HepG2 (cell line): ENCODE measurements around the gene CSNK1D. TPM values are rescaled to one million over a fixed set of nuclear protein-coding genes. Genes with fewer than 3 reads are reported as not detected.

ENCODE experiments used
- ATAC-seq: fragments of 200-7000 bp; cut with Tn5 transposase; 3 replicates; pipeline ENCODE4 v1.9.1; 2020; ENCODE audit warnings: mild to moderate bottlenecking, moderate library complexity
- BruUV-seq: library from RNA; stranded (reverse); fragments of 400-500 nt; replicated peaks from 2 replicates; lab custom pipeline; 2021; lab: Mats Ljungman, UMichigan
- CTCF ChIA-PET: fragments of 300-600 bp; formaldehyde crosslinking; extraction: SDS; loops from one replicate; lab custom pipeline; 2021; ENCODE audit warnings: low total read pairs, inconsistent platforms, low intra/inter-chr PET ratio; lab: Yijun Ruan, JAX
- POLR2A ChIA-PET: fragments of 350-600 bp; sonication (Branson Sonifier 250); formaldehyde crosslinking; loops from one replicate; lab custom pipeline; 2020; ENCODE audit warnings: antibody characterized with exemption, inconsistent platforms; lab: Yijun Ruan, JAX
- DNase-seq: peaks from one replicate; pipeline ENCODE4 v3.0.0-alpha.2; 2015; ENCODE audit warnings: low spot score
- FAIRE-seq: peaks from 3 replicates; lab custom pipeline; 2011; peaks lifted over from hg19 to GRCh38; lab: Jason Lieb, UNC
- H2AFZ ChIP-seq: one replicate; pipeline ENCODE4 v1.6.1; 2011; ENCODE audit warnings: low read length, inconsistent platforms
- H3K27ac ChIP-seq: fragments of 300-600 bp; 3 replicates; pipeline ENCODE4 v1.8.0; 2011; ENCODE audit warnings: mixed run types, mild to moderate bottlenecking, mixed read lengths, low read length, inconsistent platforms; ENCODE audit not compliant: insufficient read depth; ENCODE audit errors: extremely low read length
- H3K27me3 ChIP-seq, 2 experiments: fragments of 200-600 bp in 1 of 2; 2 replicates in 1 of 2; 3 replicates in 1 of 2; pipeline versions ENCODE4 v1.6.0 to v1.8.0; 2011; ENCODE audit warnings: low read length in 2 of 2, mild to moderate bottlenecking in 2 of 2, moderate library complexity in 2 of 2, inconsistent platforms in 1 of 2; ENCODE audit not compliant: insufficient read depth in 2 of 2, control insufficient read depth in 1 of 2
- H3K36me3 ChIP-seq, 2 experiments: fragments of 200-600 bp in 1 of 2; replicated peaks in 1 of 2; 2 replicates in 1 of 2; 3 replicates in 1 of 2; pipeline versions ENCODE4 v1.5.1 to v1.8.0; 2011; ENCODE audit warnings: low read length in 2 of 2, inconsistent platforms in 1 of 2; ENCODE audit not compliant: insufficient read depth in 2 of 2, control insufficient read depth in 1 of 2
- H3K4me1 ChIP-seq: 2 replicates; pipeline ENCODE4 v1.5.1; 2012; ENCODE audit warnings: low read length, inconsistent platforms; ENCODE audit not compliant: insufficient read depth
- H3K4me2 ChIP-seq: 2 replicates; pipeline ENCODE4 v1.6.0; 2011; ENCODE audit warnings: low read depth, low read length, inconsistent platforms
- H3K4me3 ChIP-seq, 3 experiments: fragments of 200-600 bp in 1 of 3; sonication (generic), shearing (Covaris generic) in 1 of 3; replicated peaks in 1 of 3; 2 replicates each; pipeline ENCODE4 v1.5.1; 2011 to 2016; ENCODE audit warnings: low read length in 3 of 3, inconsistent platforms in 2 of 3, low read depth in 2 of 3, mild to moderate bottlenecking in 2 of 3, control low read depth in 1 of 3, mixed read lengths in 1 of 3; ENCODE audit not compliant: insufficient read depth in 1 of 3
- H3K79me2 ChIP-seq: one replicate; pipeline ENCODE4 v1.6.1; 2011; ENCODE audit warnings: low read length, inconsistent platforms; ENCODE audit not compliant: insufficient read depth
- H3K9ac ChIP-seq: 2 replicates; pipeline ENCODE4 v1.6.0; 2011; ENCODE audit warnings: mild to moderate bottlenecking, low read depth, low read length, inconsistent platforms; ENCODE audit not compliant: insufficient read depth
- H3K9me3 ChIP-seq: 2 replicates; pipeline ENCODE4 v1.5.1; 2012; ENCODE audit warnings: mild to moderate bottlenecking, low read length
- H4K20me1 ChIP-seq: 2 replicates; pipeline ENCODE4 v1.6.0; 2011; ENCODE audit warnings: inconsistent platforms, mild to moderate bottlenecking, low read length, moderate library complexity; ENCODE audit not compliant: insufficient read depth
- AHR ChIP-seq: IDR thresholded peaks from 2 replicates; pipeline ENCODE4 v1.6.1; 2018; ENCODE audit warnings: missing genetic modification reagents, missing compliant biosample characterization
- CBX5 ChIP-seq: sonication (generic); formaldehyde crosslinking; IDR thresholded peaks from 2 replicates; pipeline ENCODE4 v1.4.0; 2020; ENCODE audit warnings: missing genetic modification reagents, borderline replicate concordance
- DNMT3B ChIP-seq: conservative IDR thresholded peaks from 2 replicates; pipeline ENCODE4 v1.6.1; 2016; ENCODE audit warnings: missing biosample characterization, control low read depth
- DR1 ChIP-seq: sonication (generic); formaldehyde crosslinking; IDR thresholded peaks from 2 replicates; pipeline ENCODE4 v1.8.0; 2021; ENCODE audit warnings: mild to moderate bottlenecking, missing genetic modification reagents, inconsistent platforms
- EZH2 ChIP-seq: conservative IDR thresholded peaks from 2 replicates; pipeline ENCODE4 v1.6.1; 2012; ENCODE audit warnings: mild to moderate bottlenecking, low read depth, low read length, moderate library complexity
- FOXP1 ChIP-seq, 2 experiments: fragments of 450-650 bp in 1 of 2; IDR thresholded peaks; 2 replicates each; pipeline ENCODE4 v1.6.1; 2017 to 2018; ENCODE audit warnings: antibody characterized with exemption in 1 of 2
- HNF4G ChIP-seq, 2 experiments: sonication (generic) in 1 of 2; formaldehyde crosslinking in 1 of 2; IDR thresholded peaks; 2 replicates each; pipeline versions ENCODE4 v1.4.0 to v1.6.1; 2011 to 2020; ENCODE audit warnings: borderline replicate concordance in 2 of 2, low read depth in 2 of 2, mild to moderate bottlenecking in 2 of 2, low read length in 1 of 2, missing genetic modification reagents in 1 of 2, moderate library complexity in 1 of 2
- KDM4B ChIP-seq: sonication (generic); formaldehyde crosslinking; IDR thresholded peaks from 2 replicates; pipeline ENCODE4 v1.4.0; 2020; ENCODE audit warnings: missing genetic modification reagents
- KDM6A ChIP-seq: IDR thresholded peaks from 2 replicates; pipeline ENCODE4 v1.6.1; 2016; ENCODE audit warnings: low read depth
- MEIS2 ChIP-seq: sonication (generic); formaldehyde crosslinking; IDR thresholded peaks from 2 replicates; pipeline ENCODE4 v1.9.0; 2021; ENCODE audit warnings: mild to moderate bottlenecking, missing genetic modification reagents
- MXI1 ChIP-seq: IDR thresholded peaks from 3 replicates; pipeline ENCODE4 v1.6.1; 2012; ENCODE audit warnings: low read depth, low read length, inconsistent platforms, borderline replicate concordance
- PLRG1 ChIP-seq: fragments of 450-650 bp; conservative IDR thresholded peaks from 2 replicates; pipeline ENCODE4 v1.6.1; 2016
- WIZ ChIP-seq: sonication (generic); formaldehyde crosslinking; IDR thresholded peaks from 2 replicates; pipeline ENCODE4 v1.5.1; 2020; ENCODE audit warnings: mild to moderate bottlenecking, missing genetic modification reagents
- ZC3H4 ChIP-seq: sonication (generic); formaldehyde crosslinking; IDR thresholded peaks from 2 replicates; pipeline ENCODE4 v1.4.0; 2020; ENCODE audit warnings: missing genetic modification reagents, borderline replicate concordance
- ZNF24 ChIP-seq: fragments of 450-650 bp; IDR thresholded peaks from 2 replicates; pipeline ENCODE4 v1.6.1; 2017; ENCODE audit warnings: antibody characterized with exemption, mild to moderate bottlenecking
- ZNF431 ChIP-seq: sonication (generic); formaldehyde crosslinking; IDR thresholded peaks from 2 replicates; pipeline ENCODE4 v1.9.0; 2022; ENCODE audit warnings: missing genetic modification reagents, low read depth, mild to moderate bottlenecking, borderline replicate concordance
- ZNF468 ChIP-seq: sonication (generic); formaldehyde crosslinking; IDR thresholded peaks from 2 replicates; pipeline ENCODE4 v1.8.0; 2022; ENCODE audit warnings: mild to moderate bottlenecking, moderate library complexity, missing genetic modification reagents
- ZNF614 ChIP-seq: IDR thresholded peaks from 2 replicates; pipeline ENCODE4 v1.6.1; 2018; ENCODE audit warnings: missing biosample characterization, missing genetic modification reagents, inconsistent platforms, borderline replicate concordance
- ZNF713 ChIP-seq: sonication (generic); formaldehyde crosslinking; IDR thresholded peaks from 2 replicates; pipeline ENCODE4 v1.4.0; 2020; ENCODE audit warnings: mild to moderate bottlenecking, missing genetic modification reagents
- WGBS: methylation state at CpG from one replicate; pipeline ENCODE4 v1.1.6; 2017; ENCODE audit warnings: low lambda C conversion rate; 5-methylcytosine and 5-hydroxymethylcytosine counted together
- in situ Hi-C: cut with HindIII; loops from 2 replicates; pipeline ENCODE4 v1.10.0; 2017; ENCODE audit warnings: low pct_unique_long_range_greater_than_20kb; ENCODE audit not compliant: extremely low pct_ligation_motif_present
- intact Hi-C: fragments of 100-400 bp; cut with micrococcal nuclease; formaldehyde crosslinking; loops from one replicate; pipeline ENCODE4 v1.10.0; 2022; ENCODE audit not compliant: unreplicated experiment
- polyA plus RNA-seq, 8 experiments: library from polyadenylated mRNA; depleted of rRNA in 3 of 8; stranded (reverse) in 7 of 8; unstranded in 1 of 8; fragments of >200 nt; fragmentation: Illumina TruSeq in 4 of 8; extraction: Trizol in 4 of 8; gene quantifications; 2 replicates each; pipeline versions ENCODE4 v1.2.1 to v1.2.3, GENCODE V29; 2011 to 2016; ENCODE audit warnings: low read depth in 4 of 8, missing spikeins in 1 of 8, mixed read lengths in 1 of 8; ENCODE audit not compliant: insufficient read depth in 1 of 8
- total RNA-seq, 5 experiments: library from RNA; depleted of rRNA; stranded (reverse); fragments of >200 nt; fragmentation: Illumina TruSeq; extraction: Trizol; gene quantifications; 2 replicates each; pipeline ENCODE4 v1.2.3, GENCODE V29; 2016; ENCODE audit warnings: low read depth in 1 of 5
- TF ChIP-seq, protein P1 (sequence below), 2 experiments: sonication (generic) in 1 of 2; formaldehyde crosslinking in 1 of 2; IDR thresholded peaks; 2 replicates each; pipeline versions ENCODE4 v1.4.0 to v1.6.1; 2018 to 2020; ENCODE audit warnings: missing genetic modification reagents in 2 of 2, borderline replicate concordance in 1 of 2, low read depth in 1 of 2, mild to moderate bottlenecking in 1 of 2, missing biosample characterization in 1 of 2
- TF ChIP-seq, protein P2 (sequence below): IDR thresholded peaks from 2 replicates; pipeline ENCODE4 v1.6.1; 2016; ENCODE audit warnings: missing biosample characterization, missing genetic modification reagents, low read depth

Gene CSNK1D
- total and polyA plus RNA-seq, 2 of the 13 experiments (the other 11 are each of a cell fraction or from before 2014, with no cell fraction given), result 31.5 to 128 TPM

DNA sequence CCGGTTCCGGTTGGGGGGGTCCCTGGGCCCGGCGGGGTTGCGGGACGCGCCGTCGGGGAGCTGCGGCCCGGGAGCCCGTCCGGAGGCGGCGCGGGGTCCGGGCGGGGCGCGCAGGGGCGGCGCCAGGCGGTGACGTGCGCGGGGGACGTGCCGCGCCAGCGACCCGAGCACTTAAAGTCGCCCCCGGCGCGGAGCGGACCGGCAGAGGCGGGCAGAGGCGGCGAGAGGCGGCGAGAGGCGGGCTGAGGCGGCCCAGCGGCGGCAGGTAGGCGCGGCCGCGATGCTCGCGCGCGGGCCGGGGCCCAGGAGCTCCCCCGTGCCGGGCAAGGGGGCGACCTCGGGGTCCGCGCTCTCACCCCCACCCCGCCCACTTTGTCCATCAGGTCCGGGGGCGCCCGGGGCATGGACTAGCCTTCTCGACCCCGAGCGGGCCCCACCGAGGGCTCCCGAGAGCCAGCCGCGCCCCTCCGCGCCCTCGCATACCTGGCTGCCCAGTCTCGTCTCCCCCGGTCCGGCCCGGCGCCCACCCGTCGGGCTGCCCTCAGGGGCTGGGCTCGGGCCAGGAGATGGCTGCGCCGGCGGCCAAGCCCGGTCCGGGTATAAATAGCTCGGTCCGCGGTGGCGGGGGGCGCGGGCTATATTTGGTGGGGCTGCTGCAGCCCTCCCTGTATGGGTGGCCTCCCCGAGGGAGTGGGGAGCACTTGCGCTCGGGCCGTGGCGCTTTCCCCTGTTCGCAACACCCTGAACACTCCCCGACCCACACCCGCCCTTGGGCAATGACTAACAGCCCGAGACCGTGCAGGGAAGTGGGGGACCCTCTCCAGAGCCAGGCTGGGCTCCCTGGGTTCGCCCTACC is 44.4 kb downstream of the CSNK1D start, which contains the start of gene SLC16A3:
Gene SLC16A3 (plus strand): TSS at position 201 of the 856 bp plus-strand sequence. CDS start 6,967 bp downstream, outside the sequence.
- H3K4me1 ChIP-seq, result peaks cover 72% of the 10 kb centered on the region
- H3K27me3 ChIP-seq, result no peaks in the 10 kb centered on the region; a peak in 1 of 5 replicates
- H3K79me2 ChIP-seq, result peaks cover 47% of the 10 kb centered on the region
- in situ Hi-C loops (no loop called here), intact Hi-C loops (no loop called here)
- WGBS, result 1% methylated on average over 37 of the region's 105 CpGs
- H3K9ac ChIP-seq, result peak within 1 kb of the TSS; percentile 91
- ATAC-seq (peak; percentile 4), FAIRE-seq (no peak), DNase-seq (no peak)
- H3K4me2 ChIP-seq, result peak within 1 kb of the TSS; percentile 82
- CTCF ChIA-PET, result no interaction called here
- peaks cover 45% of the 10 kb centered on the region for H4K20me1 ChIP-seq
- no peak within 1 kb of the TSS for H2AFZ ChIP-seq
- POLR2A ChIA-PET, result interaction anchor here (0.6 to 5.0 kb wide), 22 partner anchors 8 to 265 kb away, joined by 3 to 117 read pairs (median 5); partner anchors contain the start of genes CCDC57, CD7 and CSNK1D
- H3K27ac ChIP-seq, result peak within 1 kb of the TSS; percentile 84
- H3K36me3 ChIP-seq, result peaks cover 5 to 8% of the 10 kb centered on the region in 2 experiments; a peak in 3 of 5 replicates
- H3K4me3 ChIP-seq, result peak within 1 kb of the TSS; percentile 76 to 99 (median 97)
- H3K9me3 ChIP-seq, result no peaks in the 10 kb centered on the region
- TSS peak; percentile 67 for BruUV-seq
- TF ChIP-seq MEIS2 (CRISPR knock-in tag) (peak; percentile 84; the same call in 1 of the 2 replicates), ZNF468 (CRISPR knock-in tag) (no peak), KDM6A (CRISPR knock-in tag) (no peak), HNF4G (IDR thresholded peaks at IDR 0.05; ENCODE audit: borderline replicate concordance, low read depth, low read length) (no peak; the same call in 1 of the 2 replicates), HNF4G (CRISPR knock-in tag; IDR thresholded peaks at IDR 0.05; ENCODE audit: borderline replicate concordance, low read depth) (peak; percentile 35; the same call in 1 of the 2 replicates), DR1 (CRISPR knock-in tag) (peak; percentile 82; the same call in 1 of the 2 replicates), EZH2 (no peak), ZNF431 (no peak; the same call in 1 of the 2 replicates), ZC3H4 (CRISPR knock-in tag) (no peak), ZNF614 (CRISPR knock-in tag) (peak; percentile 10; the same call in 1 of the 2 replicates), MXI1 (peak; percentile 79; the same call in 1 of the 3 replicates), CBX5 (CRISPR knock-in tag) (no peak), FOXP1 (IDR thresholded peaks at IDR 0.05) (no peak), FOXP1 (CRISPR knock-in tag; IDR thresholded peaks at IDR 0.05) (no peak), ZNF713 (CRISPR knock-in tag) (no peak), AHR (0 out of 2 replicates have a peak, but pooled peaks have one; percentile 32), PLRG1 (no peak), ZNF24 (no peak), DNMT3B (no peak), WIZ (no peak), KDM4B (CRISPR knock-in tag) (no peak)
- TF ChIP-seq, protein P1, sequence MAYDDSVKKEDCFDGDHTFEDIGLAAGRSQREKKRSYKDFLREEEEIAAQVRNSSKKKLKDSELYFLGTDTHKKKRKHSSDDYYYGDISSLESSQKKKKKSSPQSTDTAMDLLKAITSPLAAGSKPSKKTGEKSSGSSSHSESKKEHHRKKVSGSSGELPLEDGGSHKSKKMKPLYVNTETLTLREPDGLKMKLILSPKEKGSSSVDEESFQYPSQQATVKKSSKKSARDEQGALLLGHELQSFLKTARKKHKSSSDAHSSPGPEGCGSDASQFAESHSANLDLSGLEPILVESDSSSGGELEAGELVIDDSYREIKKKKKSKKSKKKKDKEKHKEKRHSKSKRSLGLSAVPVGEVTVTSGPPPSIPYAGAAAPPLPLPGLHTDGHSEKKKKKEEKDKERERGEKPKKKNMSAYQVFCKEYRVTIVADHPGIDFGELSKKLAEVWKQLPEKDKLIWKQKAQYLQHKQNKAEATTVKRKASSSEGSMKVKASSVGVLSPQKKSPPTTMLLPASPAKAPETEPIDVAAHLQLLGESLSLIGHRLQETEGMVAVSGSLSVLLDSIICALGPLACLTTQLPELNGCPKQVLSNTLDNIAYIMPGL (CRISPR knock-in tag; IDR thresholded peaks at IDR 0.05; ENCODE audit: borderline replicate concordance in 1 of 2, low read depth in 1 of 2), result peak in 1 of 2 experiments; percentile 17; a peak in 1 of 4 replicates
- TF ChIP-seq, protein P2, sequence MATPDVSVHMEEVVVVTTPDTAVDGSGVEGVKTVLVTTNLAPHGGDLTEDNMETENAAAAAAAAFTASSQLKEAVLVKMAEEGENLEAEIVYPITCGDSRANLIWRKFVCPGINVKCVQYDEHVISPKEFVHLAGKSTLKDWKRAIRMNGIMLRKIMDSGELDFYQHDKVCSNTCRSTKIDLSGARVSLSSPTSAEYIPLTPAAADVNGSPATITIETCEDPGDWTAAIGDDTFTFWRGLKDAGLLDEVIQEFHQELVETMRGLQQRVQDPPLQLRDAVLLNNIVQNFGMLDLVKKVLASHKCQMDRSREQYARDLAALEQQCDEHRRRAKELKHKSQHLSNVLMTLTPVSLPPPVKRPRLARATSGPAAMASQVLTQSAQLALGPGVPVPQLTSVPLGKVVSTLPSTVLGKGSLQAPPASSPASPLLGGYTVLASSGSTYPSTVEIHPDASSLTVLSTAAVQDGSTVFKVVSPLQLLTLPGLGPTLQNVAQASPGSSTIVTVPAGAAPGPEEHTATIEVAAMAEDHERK (CRISPR knock-in tag), result no peak
